ENCODE results near the gene STAT3. TPM values are rescaled to one million over a fixed set of nuclear protein-coding genes. Genes with fewer than 3 reads are reported as not detected.
"Not testable (repeated sequence)": the region's sequence is repeated elsewhere in the genome, so short reads cannot be mapped to it uniquely, and the experiment has no call there.

The STAT3 gene
- total RNA-seq, 1 donor from 2014 or later: 181 TPM

DNA sequence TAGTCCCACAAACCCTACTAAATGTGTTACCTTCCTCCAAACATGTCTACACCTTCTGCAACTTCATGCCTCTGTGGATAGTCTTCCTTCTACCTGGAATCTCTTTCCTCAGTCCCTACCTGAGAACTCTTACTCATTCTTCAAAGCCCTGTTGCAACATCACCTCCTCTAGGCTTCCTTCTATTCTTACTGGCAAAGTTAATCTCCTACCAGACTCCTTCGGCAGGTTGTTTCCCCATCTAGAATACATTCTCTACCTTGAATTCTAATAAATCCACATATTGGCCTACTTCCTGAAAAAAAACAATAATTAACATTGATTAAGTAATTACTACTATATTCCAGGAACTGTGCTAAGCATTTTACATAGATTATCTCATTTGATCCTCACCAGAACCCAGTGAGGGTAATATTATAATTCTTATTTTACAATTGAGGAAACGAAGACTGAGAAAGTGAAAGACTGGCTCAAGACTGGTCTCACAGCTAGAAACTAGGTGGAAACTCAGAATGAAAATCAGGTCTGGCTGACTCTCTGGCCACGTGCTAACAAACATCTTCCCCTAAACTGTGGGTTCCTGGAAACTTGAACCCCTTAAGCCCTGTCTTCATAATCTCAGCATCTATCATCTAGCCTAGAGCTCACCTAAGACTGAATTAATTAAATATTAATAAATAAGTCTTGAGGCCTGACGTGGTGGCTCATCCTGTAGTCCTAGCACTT, 4.6 kb upstream of the STAT3 start:
- Histone ChIP-seq H3K9me3 (no peaks in the 10 kb centered on the region), H3K4me3 (no peak overlapping the region), H3K36me3 (no peaks in the 10 kb centered on the region), H3K4me1 (peaks cover 0 to 5% of the 10 kb centered on the region in 2 donors), H3K27ac (no peak overlapping the region), H3K27me3 (no peaks in the 10 kb centered on the region)
- intact Hi-C loops (cut with DNase I): no loop called here
- DNase-seq (ENCODE audit: low spot score in 2 of 2): no peak
- TF ChIP-seq, protein P1, sequence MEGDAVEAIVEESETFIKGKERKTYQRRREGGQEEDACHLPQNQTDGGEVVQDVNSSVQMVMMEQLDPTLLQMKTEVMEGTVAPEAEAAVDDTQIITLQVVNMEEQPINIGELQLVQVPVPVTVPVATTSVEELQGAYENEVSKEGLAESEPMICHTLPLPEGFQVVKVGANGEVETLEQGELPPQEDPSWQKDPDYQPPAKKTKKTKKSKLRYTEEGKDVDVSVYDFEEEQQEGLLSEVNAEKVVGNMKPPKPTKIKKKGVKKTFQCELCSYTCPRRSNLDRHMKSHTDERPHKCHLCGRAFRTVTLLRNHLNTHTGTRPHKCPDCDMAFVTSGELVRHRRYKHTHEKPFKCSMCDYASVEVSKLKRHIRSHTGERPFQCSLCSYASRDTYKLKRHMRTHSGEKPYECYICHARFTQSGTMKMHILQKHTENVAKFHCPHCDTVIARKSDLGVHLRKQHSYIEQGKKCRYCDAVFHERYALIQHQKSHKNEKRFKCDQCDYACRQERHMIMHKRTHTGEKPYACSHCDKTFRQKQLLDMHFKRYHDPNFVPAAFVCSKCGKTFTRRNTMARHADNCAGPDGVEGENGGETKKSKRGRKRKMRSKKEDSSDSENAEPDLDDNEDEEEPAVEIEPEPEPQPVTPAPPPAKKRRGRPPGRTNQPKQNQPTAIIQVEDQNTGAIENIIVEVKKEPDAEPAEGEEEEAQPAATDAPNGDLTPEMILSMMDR (IDR thresholded peaks at IDR 0.05): no peak

DNA sequence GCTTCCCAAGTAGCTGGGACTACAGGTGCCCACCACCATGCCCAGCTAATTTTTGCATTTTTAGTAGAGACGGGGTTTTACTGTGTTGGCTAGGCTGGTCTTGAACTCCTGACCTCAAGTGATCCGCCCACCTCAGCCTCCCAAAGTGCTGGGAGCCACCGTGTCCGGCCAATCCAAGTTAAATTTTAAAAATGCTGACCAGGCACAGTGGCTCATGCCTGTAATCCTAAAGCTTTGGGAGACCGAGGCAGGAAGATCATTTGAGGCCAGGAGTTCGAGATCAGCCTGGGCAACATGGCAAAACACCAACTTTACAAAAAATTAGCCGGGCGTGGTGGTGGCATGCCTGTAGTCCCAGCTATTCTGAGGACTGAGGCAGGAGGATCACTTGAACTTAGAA, 3.2 kb upstream of the STAT3 start:
- H3K27me3 ChIP-seq; H3K4me3 ChIP-seq; DNase-seq (ENCODE audit: low spot score in 2 of 2); H3K36me3 ChIP-seq; H3K4me1 ChIP-seq; H3K27ac ChIP-seq; H3K9me3 ChIP-seq; intact Hi-C loops (cut with DNase I): not testable (repeated sequence)

DNA sequence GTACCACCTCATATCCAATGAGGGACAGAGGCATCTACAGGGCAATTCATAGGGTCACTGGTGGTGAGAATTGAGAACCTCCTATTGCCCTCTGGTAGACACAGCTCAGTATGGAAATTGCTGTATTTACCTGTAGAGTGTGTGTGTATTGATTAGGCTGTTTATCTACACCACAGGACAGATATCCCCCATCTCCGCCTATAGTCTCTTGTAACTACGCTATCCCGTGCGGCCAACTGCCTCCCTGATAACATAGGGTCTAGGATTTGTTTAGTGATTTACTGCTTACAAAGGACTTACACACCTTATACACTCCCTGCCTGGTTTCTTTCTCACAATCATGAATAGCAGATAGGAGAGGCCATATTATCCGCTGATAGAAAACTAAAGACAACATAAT, 1.7 kb upstream of the STAT3 start:
- no peaks in the 10 kb centered on the region for H3K36me3 ChIP-seq
- DNase-seq (ENCODE audit: low spot score in 2 of 2): no peak
- no peaks in the 10 kb centered on the region for H3K27me3 ChIP-seq
- peak overlapping the region; percentile 91 to 100 for H3K27ac ChIP-seq
- intact Hi-C loops (cut with DNase I): loop anchor here (2.0 kb wide), 4 partner anchors 19 to 77 kb away; no protein-coding TSS in a partner anchor
- TF ChIP-seq, protein P1 (IDR thresholded peaks at IDR 0.05): no peak
- no peaks in the 10 kb centered on the region for H3K9me3 ChIP-seq
- H3K4me3 ChIP-seq: no peak overlapping the region
- peaks cover 0 to 18% of the 10 kb centered on the region in 2 donors for H3K4me1 ChIP-seq

DNA sequence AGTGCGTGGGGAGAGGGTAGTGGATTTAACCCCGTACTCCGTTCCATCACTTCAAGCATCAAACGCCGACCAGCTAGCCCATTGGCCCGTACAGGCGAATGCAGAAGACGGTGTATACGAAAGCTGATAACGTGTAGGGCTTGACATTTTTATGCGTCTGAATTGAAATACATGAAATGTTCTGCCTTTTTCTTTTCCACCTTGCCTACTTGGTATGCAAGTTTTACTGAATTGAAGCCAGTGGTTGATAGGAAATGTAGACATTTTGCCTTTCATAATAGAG, 834 bp upstream of the STAT3 start:
- intact Hi-C loops (cut with DNase I): loop anchor here (2.0 kb wide), 4 partner anchors 20 to 76 kb away; no protein-coding TSS in a partner anchor
- peak overlapping the region; percentile 33 to 60 for H3K4me3 ChIP-seq
- peak overlapping the region; percentile 91 to 100 for H3K27ac ChIP-seq
- H3K27me3 ChIP-seq: no peaks in the 10 kb centered on the region
- no peak for DNase-seq (ENCODE audit: low spot score in 2 of 2)
- no peaks in the 10 kb centered on the region for H3K9me3 ChIP-seq
- H3K36me3 ChIP-seq: no peaks in the 10 kb centered on the region
- H3K4me1 ChIP-seq: peaks cover 0 to 18% of the 10 kb centered on the region in 2 donors
- TF ChIP-seq, protein P1 (IDR thresholded peaks at IDR 0.05): no peak

DNA sequence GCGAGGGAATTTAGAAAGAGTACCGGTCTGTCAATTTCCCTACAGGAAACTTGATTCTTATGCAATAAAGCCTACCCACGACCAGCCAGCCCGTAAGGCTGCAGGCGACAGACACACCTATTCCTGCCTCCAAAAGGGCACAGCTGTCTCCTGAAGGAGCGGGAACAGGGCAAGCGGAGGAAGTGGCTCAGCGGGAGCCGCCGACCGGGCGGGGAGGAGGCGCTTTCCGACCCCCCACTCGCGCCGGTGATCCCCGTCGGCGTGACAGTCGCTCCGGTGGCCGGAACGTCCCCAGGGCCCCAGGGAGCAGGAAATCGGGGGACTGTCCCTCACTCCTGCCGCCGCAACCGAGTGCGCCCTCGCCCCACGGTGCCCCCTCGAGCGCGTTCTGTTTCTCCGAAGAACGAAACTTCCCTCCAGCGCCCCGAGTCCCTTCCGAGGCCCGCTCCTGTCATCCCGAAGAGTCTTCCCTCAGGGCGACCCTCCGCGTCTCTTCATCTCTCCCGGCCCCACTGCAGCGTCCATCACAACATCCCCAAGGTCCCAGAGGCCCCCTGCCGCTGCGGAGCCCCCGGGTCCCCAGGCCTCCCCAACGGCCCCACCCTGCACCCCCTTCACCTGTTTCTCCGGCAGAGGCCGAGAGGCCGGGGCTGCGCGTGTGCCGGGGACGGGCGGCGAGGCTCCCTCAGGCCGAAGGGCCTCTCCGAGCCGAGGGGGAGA, 421 bp downstream of the STAT3 start:
- Histone ChIP-seq H3K27ac (peak overlapping the region; percentile 100), H3K4me1 (peaks cover 0 to 25% of the 10 kb centered on the region in 2 donors), H3K9me3 (no peaks in the 10 kb centered on the region), H3K27me3 (no peaks in the 10 kb centered on the region), H3K4me3 (peak overlapping the region; percentile 92 to 98), H3K36me3 (no peaks in the 10 kb centered on the region)
- peak in 1 of 2 donors; percentile 78 for DNase-seq (ENCODE audit: low spot score in 2 of 2)
- TF ChIP-seq, protein P1 (IDR thresholded peaks at IDR 0.05): no peak
- intact Hi-C loops (cut with DNase I): loop anchor here (1.0 to 2.0 kb wide), 5 partner anchors 21 to 75 kb away; partner anchors contain the start of gene CAVIN1
